GM12865 (cell line): ENCODE data around the gene FGGY.

ENCODE experiments used
- DNase-seq: peaks from one replicate; pipeline ENCODE4 v3.0.0; 2010; ENCODE audit warnings: low read depth
- H3K4me3 ChIP-seq: 2 replicates; pipeline ENCODE4 v1.5.1; 2011; ENCODE audit warnings: mild to moderate bottlenecking, low read depth, low read length, control low read depth
- CTCF ChIP-seq: IDR thresholded peaks from 2 replicates; pipeline ENCODE4 v1.5.1; 2011; ENCODE audit warnings: low read length, control low read depth, low read depth, inconsistent platforms; ENCODE audit not compliant: insufficient read depth; ENCODE audit errors: missing control alignments

FGGY gene

GRCh38 chr1:59511476-59512465 is 214.9 kb downstream of the FGGY start:
- no peak overlapping the region for H3K4me3 ChIP-seq
- TF ChIP-seq CTCF = no peak
- DNase-seq = no peak

GRCh38 chr1:59512702-59513101 is 215.8 kb downstream of the FGGY start:
- H3K4me3 ChIP-seq = no peak overlapping the region
- TF ChIP-seq CTCF = no peak
- no peak for DNase-seq

GRCh38 chr1:59514061-59514909 is 217.4 kb downstream of the FGGY start:
- TF ChIP-seq CTCF = no peak
- H3K4me3 ChIP-seq = no peak overlapping the region
- no peak for DNase-seq

GRCh38 chr1:59516881-59517280 is 220.0 kb downstream of the FGGY start:
- H3K4me3 ChIP-seq = no peak overlapping the region
- no peak for DNase-seq
- TF ChIP-seq CTCF = no peak

GRCh38 chr1:59520194-59520593 is 223.3 kb downstream of the FGGY start:
- no peak for DNase-seq
- H3K4me3 ChIP-seq = no peak overlapping the region
- TF ChIP-seq CTCF = no peak

- no peak overlapping the region for H3K4me3 ChIP-seq
- DNase-seq = no peak
- no peak for TF ChIP-seq CTCF
Observed at GRCh38 chr1:59520827-59521418, 224.0 kb downstream of the FGGY start.
